HL-60/S4 (cell line): ENCODE data around the gene CDH4.

Source experiments
- in situ Hi-C: fragments of 300-500 bp; cut with MboI; formaldehyde crosslinking; loops from 2 replicates; pipeline ENCODE4 v1.14.3; 2022; ENCODE audit warnings: low sequenced_read_pairs

CDH4 gene

DNA sequence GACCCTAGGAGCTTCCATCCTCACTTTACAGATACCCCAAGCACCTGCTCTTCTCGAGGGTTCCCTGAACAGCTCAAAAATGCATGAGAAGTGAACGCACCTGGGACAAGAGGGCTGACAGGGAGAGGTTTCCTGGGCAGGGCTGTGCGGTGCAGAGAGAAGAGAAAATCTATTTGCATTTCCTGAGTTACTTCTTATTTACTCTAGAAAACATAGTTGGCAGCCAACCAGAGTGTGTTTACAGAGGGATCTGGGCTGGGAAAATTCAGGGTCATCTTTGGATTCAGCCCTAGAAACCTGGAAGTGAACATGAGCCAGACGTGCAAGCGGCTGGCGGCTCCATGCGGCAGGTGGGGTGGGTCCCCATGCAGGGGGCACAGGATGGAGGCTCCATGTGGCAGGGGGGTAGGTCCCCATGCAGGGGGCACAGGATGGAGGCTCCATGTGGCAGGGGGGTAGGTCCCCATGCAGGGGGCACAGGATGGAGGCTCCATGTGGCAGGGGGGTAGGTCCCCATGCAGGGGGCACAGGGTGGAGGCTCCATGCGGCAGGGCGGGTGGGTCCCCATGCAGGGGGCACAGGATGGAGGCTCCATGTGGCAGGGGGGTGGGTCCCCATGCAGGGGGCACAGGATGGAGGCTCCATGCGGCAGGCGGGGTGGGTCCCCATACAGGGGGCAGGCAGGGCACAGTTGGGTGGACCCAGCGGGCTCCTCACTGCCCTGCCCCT, 471.6 kb downstream of the CDH4 start:
- in situ Hi-C loops = no loop called here

DNA sequence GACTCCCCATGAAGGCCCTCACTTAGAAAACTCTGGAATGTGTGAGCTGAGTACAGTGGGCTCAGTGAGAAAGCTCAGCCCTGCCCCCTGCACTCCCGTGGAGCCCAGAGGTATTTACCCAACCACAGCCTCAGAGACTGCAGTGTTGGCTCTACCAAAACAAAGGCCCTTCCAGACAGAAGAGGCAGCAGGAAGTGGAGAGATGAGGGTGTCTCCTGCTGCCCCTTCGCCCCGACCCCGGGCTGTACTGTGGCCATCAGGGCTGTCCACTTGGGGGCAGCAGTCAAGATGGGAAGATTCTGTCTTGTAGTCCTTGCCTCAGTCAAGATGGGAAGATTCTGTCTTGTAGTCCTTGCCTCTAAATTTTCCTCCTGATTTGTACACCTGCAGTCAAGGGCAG, 472.3 kb downstream of the CDH4 start:
- in situ Hi-C loops = no loop called here

- in situ Hi-C loops = no loop called here
Observed at GRCh38 chr20:61725145-61725544, 473.1 kb downstream of the CDH4 start.

DNA sequence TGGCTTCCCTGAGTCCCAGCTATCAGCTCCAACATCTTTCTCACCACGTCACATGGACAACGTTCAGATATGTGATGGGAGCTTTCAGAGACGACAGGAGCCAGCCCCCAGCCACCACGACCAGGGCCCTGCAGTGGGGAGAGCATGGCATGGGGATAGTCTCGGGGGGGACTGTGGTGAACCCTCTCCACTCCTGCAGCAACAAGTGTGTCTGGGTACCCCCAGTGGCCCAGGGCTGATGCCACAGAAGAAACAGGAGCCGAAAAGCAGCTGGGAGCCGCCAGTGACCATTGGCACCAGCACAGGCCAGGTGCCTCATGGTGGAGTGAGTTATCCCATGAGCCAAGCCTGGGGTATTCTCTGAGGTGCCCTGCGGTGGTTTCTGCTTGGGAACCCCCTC, 473.9 kb downstream of the CDH4 start:
- in situ Hi-C loops = no loop called here

DNA sequence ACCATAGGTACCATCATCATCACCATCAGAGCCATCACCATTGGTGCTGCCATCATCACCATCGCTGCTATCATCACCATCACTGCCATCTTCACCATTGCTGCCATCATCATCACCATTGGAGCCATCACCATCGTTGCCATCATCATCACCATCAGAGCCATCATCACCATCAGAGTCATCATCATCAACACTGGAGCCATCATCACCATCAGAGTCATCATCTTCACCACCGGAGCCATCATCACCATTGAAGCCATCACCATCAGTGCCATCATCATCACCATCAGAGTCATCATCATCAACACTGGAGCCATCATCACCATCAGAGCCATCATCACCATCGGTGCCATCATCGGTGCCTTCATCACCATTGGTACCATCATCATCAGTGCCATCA, 474.9 kb downstream of the CDH4 start:
- in situ Hi-C loops = no loop called here

- in situ Hi-C loops = no loop called here
Observed at GRCh38 chr20:61727761-61728160, 475.7 kb downstream of the CDH4 start.

DNA sequence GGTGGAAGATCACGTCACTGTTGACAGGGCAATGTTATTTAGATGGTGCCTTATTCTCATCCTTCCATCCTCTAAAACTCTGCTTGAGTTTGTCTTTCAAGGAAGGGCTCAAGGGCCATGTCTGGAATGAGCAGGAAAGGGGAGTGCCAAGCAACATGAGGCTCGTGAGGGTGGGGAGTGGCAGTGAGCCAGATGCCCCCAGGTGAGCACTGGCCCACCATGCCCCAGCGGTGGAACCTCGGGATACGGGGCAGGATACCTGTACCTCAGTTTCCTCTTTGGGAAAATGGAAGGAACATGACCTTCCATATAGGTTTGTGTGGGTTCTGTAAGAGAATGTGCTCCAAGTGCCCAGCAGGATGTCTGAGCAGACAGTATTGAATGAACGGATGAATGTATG, 476.3 kb downstream of the CDH4 start:
- in situ Hi-C loops = no loop called here

DNA sequence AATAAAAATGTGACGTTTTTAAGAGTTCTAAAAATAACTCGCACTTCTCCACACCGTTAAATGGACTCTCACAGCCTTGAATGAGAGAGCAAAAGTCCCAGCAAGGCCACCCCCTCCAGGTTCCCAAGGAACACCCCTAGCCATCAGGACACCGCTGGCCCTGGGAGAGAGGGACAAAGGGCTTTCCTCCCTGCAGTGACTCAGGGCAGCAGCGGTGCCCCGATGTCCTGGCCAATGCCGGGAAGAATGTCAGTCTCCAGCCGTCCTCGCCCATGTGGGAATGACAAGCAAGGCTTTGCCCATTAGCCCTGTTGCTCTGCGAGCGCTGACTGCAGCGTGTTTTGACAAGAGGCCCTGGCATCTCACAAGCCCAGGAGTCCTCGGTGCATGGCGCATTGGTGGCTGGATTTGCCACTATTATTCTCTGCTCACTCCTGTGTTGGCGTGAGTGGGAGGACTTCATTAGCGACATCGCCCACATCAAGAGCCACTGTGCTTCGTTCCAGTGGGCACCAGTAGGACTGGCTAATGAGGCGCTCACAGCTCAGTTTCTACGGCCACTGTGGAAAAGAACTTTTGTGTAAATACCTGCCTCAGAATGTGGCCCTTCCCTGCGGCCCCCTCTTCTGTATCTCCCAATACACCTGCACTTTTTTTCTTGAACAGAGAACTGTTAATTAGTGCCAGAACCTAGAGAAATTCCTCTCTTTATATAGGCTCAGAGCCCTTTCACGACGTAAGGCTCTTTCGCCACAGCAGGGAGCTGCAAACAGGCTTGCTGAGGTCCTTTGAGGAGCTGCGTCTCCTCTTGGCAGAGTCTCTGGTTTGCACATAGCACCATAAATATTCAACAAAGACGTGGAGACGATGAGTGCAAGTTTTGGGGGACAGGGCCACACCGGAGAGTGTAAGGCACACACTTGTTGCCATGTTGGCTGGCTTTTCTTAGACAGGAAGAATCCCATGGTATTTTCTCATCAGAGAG, 477.0 kb downstream of the CDH4 start:
- in situ Hi-C loops = no loop called here

GRCh38 chr20:61730631-61731362, 478.7 kb downstream of the CDH4 start:
- in situ Hi-C loops = no loop called here

DNA sequence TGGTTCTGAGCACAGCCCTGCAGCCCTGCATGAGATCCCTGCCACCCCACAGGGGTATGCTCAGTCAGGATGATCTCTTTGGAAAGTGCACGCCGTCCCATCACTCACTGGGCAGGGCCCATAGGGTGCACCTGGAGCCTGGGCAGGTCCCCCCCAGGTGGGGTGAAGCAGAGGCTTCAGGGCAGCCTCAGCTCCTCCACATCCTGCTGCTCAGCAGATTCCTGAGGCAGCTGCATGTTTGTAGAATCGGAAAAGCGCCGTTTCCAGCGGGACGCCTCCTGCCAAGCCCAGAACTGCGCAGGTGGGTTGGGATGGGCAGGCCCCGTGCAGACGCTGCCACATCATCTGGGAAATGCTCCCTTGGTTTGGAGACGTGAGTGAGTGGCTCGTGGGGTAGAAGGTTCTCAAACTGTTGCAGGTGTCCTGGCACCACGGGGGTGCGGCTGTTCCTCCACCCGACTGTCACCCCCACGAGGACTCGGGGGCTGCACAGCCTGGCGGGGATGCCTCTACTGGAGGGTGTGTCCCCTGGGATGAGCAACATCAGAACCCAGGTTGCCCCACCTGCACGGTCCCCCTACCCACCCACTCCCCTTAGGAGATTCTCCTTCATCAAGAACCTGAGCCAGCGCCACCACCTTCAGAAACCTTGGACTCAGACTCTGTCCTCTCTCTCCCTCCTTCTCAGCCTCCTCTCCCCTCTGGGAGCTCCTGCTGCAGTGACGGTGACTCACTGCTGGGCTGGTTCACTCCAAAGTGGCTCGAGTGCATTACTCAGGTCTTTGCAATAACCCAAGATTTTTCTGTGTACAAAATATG, 479.5 kb downstream of the CDH4 start:
- in situ Hi-C loops = no loop called here

DNA sequence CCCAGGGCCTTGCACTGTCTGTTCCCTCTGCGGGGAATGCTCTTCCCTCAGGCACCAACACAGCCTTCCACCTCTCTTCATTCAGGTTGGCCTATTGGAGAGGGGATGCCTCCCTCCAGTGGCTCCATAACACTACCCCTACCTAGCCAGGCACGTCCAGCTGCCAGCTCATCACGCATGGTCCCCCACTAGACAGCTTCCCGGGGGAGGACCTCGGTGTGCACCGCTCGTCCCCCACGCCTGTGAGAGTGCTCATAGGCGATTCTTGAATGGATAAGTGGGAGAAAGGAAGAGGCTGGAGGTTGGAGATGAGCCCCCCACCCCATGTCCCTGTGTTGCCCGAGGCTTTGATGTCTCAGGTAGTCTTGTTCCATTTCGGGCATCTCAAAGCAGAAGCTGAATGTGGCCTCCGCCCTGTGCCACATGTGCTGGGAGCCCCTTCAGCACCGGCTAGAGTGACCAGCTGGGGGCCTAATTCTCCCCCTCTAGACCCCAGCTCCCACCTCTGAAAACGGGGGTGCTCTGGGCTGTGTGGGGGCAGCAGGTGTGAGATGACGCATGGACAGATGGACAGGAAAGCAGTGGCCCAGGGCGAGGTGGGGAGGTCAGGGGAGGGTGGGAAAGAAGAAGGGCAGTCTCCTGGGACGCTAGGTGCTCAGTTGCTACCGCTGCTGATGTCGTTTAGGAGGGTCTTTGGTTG, 480.6 kb downstream of the CDH4 start:
- in situ Hi-C loops = no loop called here

- in situ Hi-C loops = no loop called here
Observed at GRCh38 chr20:61733216-61733615, 481.2 kb downstream of the CDH4 start.

DNA sequence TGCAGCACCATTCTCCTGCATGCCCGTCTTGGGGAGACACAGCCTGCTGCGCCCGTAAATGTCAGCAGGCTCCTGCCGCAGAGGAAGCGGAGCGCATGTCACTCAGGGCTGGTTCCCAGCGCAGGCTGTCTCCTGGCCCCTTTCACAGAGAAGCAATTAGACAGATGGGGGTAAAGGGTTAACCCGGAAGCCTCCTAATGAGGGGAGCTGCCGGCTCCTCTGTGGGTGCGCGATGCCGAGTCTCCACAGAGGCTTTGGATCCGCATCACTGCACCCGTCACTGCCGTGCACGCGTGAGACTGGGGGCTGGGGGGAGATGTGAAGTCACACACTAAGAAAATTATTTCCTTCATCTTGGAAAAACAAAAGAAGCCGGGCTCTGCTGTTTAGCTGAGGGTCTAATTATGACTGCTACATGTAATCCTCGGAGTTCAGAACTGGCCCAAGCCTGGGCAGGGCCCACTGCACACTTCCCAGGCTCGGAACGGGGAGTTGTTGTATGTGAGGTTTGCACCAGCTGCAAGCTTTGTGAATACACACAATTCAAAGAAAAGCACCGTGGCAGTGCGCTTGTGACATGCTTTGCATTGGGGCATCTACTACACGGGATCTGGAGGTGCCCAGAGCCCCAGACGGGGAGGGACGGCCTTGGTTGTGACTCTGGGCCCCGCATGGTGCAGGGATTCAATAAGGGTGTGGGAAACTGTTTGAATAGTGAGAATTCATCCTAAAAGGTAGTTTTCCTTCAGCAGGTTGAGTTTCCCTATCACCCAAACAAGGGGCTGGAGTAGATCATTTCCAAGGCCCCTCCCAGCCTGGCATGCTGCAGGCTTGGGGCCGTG, 482.1 kb downstream of the CDH4 start:
- in situ Hi-C loops = no loop called here

GRCh38 chr20:61734733-61735502, 482.9 kb downstream of the CDH4 start:
- in situ Hi-C loops = no loop called here

- in situ Hi-C loops = no loop called here
Observed at GRCh38 chr20:61735503-61735785, 483.4 kb downstream of the CDH4 start.

GRCh38 chr20:61736001-61736635, 484.1 kb downstream of the CDH4 start:
- in situ Hi-C loops = no loop called here

- in situ Hi-C loops = no loop called here
Observed at GRCh38 chr20:61736751-61737310, 484.8 kb downstream of the CDH4 start.

DNA sequence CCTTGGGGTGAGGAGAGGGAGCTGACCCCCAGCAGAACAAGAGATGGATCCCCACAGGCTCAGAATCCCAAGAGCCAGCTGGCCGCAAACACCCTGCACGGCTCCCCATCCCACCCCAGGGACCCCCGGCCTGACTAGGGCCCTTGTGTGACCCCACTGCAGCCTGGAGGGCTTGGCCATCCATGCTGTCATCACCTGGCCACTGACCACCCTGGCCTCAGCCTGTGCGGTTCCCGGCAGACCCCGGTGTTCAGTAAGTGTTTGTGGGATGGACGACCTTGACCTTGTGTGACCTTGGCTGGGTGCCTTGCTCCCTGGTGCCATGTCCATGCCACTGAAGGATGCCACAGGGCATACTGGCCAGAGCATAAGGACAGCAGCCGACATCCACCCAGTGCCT, 485.3 kb downstream of the CDH4 start:
- in situ Hi-C loops = no loop called here
